ENCODE data around the gene RNF113B. TPM values are rescaled to one million over a fixed set of nuclear protein-coding genes. Genes with fewer than 3 reads are reported as not detected.

RNF113B gene
- total and polyA plus RNA-seq, 2 of the 13 experiments (the other 11 are each of a cell fraction or from before 2014, with no cell fraction given) = not detected

GRCh38 chr13:98201189-98201588 lies 24.1 kb upstream of the RNF113B start:
- no peak for DNase-seq (ENCODE audit: low spot score)
- no TSS peak for BruUV-seq (replicated peaks)
- ChIA-PET CTCF (ENCODE audit: low intra/inter-chr PET ratio, low total read pairs) (no interaction called here), POLR2A (interaction anchor here (1.8 kb wide), 1 partner anchor 65 kb away, joined by 6 read pairs; no protein-coding TSS in a partner anchor)
- peaks cover 6 to 27% of the 10 kb centered on the region in 2 experiments; a peak in 4 of 5 replicates for H3K36me3 ChIP-seq (replicated peaks in 1 of 2; ENCODE audit: control insufficient read depth in 1 of 2, insufficient read depth in 2 of 2, low read length in 2 of 2)
- H3K27ac ChIP-seq (ENCODE audit: extremely low read length, insufficient read depth, low read length) = peak overlapping the region; percentile 53
- ATAC-seq = no peak
- intact Hi-C loops (cut with micrococcal nuclease; ENCODE audit: unreplicated experiment) = loop anchor here (10.0 kb wide), 1 partner anchor 644 kb away; no protein-coding TSS in a partner anchor
- no peak overlapping the region for H3K4me3 ChIP-seq (replicated peaks in 1 of 3; ENCODE audit: insufficient read depth in 1 of 3, low read depth in 2 of 3, low read length in 3 of 3)
- TF ChIP-seq ZBTB38 (CRISPR knock-in tag; IDR thresholded peaks at IDR 0.05) (peak; percentile 53; the same call in 1 of the 2 replicates), FOXO1 (CRISPR knock-in tag; IDR thresholded peaks at IDR 0.05) (no peak)
- peaks cover 62% of the 10 kb centered on the region for H4K20me1 ChIP-seq (ENCODE audit: insufficient read depth, low read length)
- H3K9me3 ChIP-seq (ENCODE audit: low read length) = peaks cover 28% of the 10 kb centered on the region; the same call in 1 of the 2 replicates
- H3K9ac ChIP-seq (ENCODE audit: insufficient read depth, low read depth, low read length) = no peak overlapping the region
- no peak for FAIRE-seq
- H3K4me2 ChIP-seq (ENCODE audit: low read depth, low read length) = peak overlapping the region; percentile 37; the same call in 1 of the 2 replicates
- in situ Hi-C loops (cut with HindIII; ENCODE audit: extremely low pct_ligation_motif_present, low pct_unique_long_range_greater_than_20kb) = no loop called here
- no peaks in the 10 kb centered on the region for H3K27me3 ChIP-seq (ENCODE audit: control insufficient read depth in 1 of 2, insufficient read depth in 2 of 2, low read length in 2 of 2)
- no peak overlapping the region for H2AFZ ChIP-seq (ENCODE audit: low read length)
- WGBS (ENCODE audit: low lambda C conversion rate) = 97% methylated on average over 8 of the region's 8 CpGs
- H3K79me2 ChIP-seq (ENCODE audit: insufficient read depth, low read length) = peaks cover 96% of the 10 kb centered on the region
- peaks cover 58% of the 10 kb centered on the region for H3K4me1 ChIP-seq (ENCODE audit: insufficient read depth, low read length)

- H3K4me1 ChIP-seq (ENCODE audit: insufficient read depth, low read length) = peaks cover 60% of the 10 kb centered on the region
- in situ Hi-C loops (cut with HindIII; ENCODE audit: extremely low pct_ligation_motif_present, low pct_unique_long_range_greater_than_20kb) = no loop called here
- intact Hi-C loops (cut with micrococcal nuclease; ENCODE audit: unreplicated experiment) = loop anchor here (10.0 kb wide), 1 partner anchor 644 kb away; no protein-coding TSS in a partner anchor
- POLR2A ChIA-PET = interaction anchor here (1.8 kb wide), 1 partner anchor 66 kb away, joined by 6 read pairs; no protein-coding TSS in a partner anchor
- no peak for FAIRE-seq
- CTCF ChIA-PET (ENCODE audit: low intra/inter-chr PET ratio, low total read pairs) = no interaction called here
- no peak for DNase-seq (ENCODE audit: low spot score)
- H3K4me3 ChIP-seq (replicated peaks in 1 of 3; ENCODE audit: insufficient read depth in 1 of 3, low read depth in 2 of 3, low read length in 3 of 3) = no peak overlapping the region
- no peaks in the 10 kb centered on the region for H3K27me3 ChIP-seq (ENCODE audit: control insufficient read depth in 1 of 2, insufficient read depth in 2 of 2, low read length in 2 of 2)
- no peak overlapping the region for H2AFZ ChIP-seq (ENCODE audit: low read length)
- 81% methylated on average over 5 of the region's 5 CpGs for WGBS (ENCODE audit: low lambda C conversion rate)
- no peak overlapping the region for H3K9ac ChIP-seq (ENCODE audit: insufficient read depth, low read depth, low read length)
- no peak for ATAC-seq
- 0 out of 2 replicates have a peak overlapping the region, but pooled peaks have one; percentile 8 for H3K4me2 ChIP-seq (ENCODE audit: low read depth, low read length)
- H3K79me2 ChIP-seq (ENCODE audit: insufficient read depth, low read length) = peaks cover 96% of the 10 kb centered on the region
- BruUV-seq (replicated peaks) = no TSS peak
- peaks cover 64% of the 10 kb centered on the region for H4K20me1 ChIP-seq (ENCODE audit: insufficient read depth, low read length)
- peaks cover 24% of the 10 kb centered on the region; the same call in 1 of the 2 replicates for H3K9me3 ChIP-seq (ENCODE audit: low read length)
- TF ChIP-seq MIXL1 (CRISPR knock-in tag; IDR thresholded peaks at IDR 0.05) = no peak
- TF ChIP-seq ZNF333 (CRISPR knock-in tag; IDR thresholded peaks at IDR 0.05; ENCODE audit: borderline replicate concordance) = no peak
- 0 out of 2 replicates have a peak, but pooled peaks have one; percentile 11 for TF ChIP-seq HNF4G (IDR thresholded peaks at IDR 0.05; ENCODE audit: borderline replicate concordance, low read depth, low read length)
- no peak for TF ChIP-seq HNF4G (CRISPR knock-in tag; IDR thresholded peaks at IDR 0.05; ENCODE audit: borderline replicate concordance, low read depth)
- no peak for TF ChIP-seq PBX2 (CRISPR knock-in tag; IDR thresholded peaks at IDR 0.05)
- no peak for TF ChIP-seq TRIM22 (IDR thresholded peaks at IDR 0.05)
- TF ChIP-seq CEBPB (IDR thresholded peaks at IDR 0.05; ENCODE audit: borderline replicate concordance, low read depth, low read length) = peak; percentile 17; the same call in 1 of the 2 replicates
- no peak for TF ChIP-seq SNAI1 (CRISPR knock-in tag; IDR thresholded peaks at IDR 0.05; ENCODE audit: borderline replicate concordance)
- TF ChIP-seq SNAPC5 (CRISPR knock-in tag; IDR thresholded peaks at IDR 0.05; ENCODE audit: borderline replicate concordance) = no peak
- TF ChIP-seq ZNF296 (CRISPR knock-in tag; conservative IDR thresholded peaks at IDR 0.05) = no peak
- H3K27ac ChIP-seq (ENCODE audit: extremely low read length, insufficient read depth, low read length) = peak overlapping the region; percentile 60
- peaks cover 6 to 27% of the 10 kb centered on the region in 2 experiments; a peak in 4 of 5 replicates for H3K36me3 ChIP-seq (replicated peaks in 1 of 2; ENCODE audit: control insufficient read depth in 1 of 2, insufficient read depth in 2 of 2, low read length in 2 of 2)
These were observed 23.3 kb upstream of the RNF113B start for GRCh38 chr13:98200211-98200878.
